ENCODE measurements around the gene CA6.
A peak's percentile ranks its signal among the peaks of the same experiment; 100 is the strongest.
"Not testable (repeated sequence)": the region's sequence is repeated elsewhere in the genome, so short reads cannot be mapped to it uniquely, and the experiment has no call there.

Gene CA6

DNA sequence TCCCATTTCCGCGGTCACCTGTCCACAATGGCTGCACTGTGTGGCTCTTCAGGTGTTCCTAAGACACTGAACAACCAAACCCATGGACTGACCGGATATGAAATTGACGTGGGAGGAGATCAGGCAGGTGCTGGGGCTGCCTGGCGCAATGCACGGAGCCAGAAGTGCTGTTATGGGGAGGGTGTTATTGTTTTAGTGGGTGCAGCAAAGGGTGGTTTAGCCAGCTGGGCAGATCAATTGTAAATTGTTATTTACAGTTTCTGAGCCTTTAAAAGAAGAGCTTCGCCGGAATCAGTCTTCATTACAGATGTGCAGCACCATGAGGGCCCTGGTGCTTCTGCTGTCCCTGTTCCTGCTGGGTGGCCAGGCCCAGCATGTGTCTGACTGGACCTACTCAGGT, at the start of gene CA6:
TSS of gene CA6 (plus strand) at position 301 of the 400 bp plus-strand sequence. CDS start at position 320, 19 bp downstream.
- DNase-seq (ENCODE audit: low read depth), result no peak

DNA sequence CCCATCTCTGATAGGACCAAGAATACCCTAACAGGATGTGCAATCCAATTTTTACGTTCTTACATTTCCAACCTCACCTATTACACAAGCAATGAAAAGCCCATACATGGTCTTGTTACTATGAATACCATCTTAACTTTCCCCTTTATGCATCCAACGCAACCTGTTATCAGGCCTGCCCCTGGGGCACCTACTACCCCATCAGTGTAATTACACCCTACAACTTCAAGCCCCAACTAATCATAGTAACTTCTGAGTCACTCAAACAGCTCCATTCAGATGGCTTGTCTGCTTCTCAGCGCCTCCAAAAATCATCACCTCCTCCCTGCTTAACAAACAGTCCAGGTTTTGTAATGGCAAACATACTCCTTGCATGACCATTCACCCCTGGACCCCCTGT, 48.9 kb upstream of the CA6 start:
- DNase-seq (ENCODE audit: low read depth), result not testable (repeated sequence)

DNA sequence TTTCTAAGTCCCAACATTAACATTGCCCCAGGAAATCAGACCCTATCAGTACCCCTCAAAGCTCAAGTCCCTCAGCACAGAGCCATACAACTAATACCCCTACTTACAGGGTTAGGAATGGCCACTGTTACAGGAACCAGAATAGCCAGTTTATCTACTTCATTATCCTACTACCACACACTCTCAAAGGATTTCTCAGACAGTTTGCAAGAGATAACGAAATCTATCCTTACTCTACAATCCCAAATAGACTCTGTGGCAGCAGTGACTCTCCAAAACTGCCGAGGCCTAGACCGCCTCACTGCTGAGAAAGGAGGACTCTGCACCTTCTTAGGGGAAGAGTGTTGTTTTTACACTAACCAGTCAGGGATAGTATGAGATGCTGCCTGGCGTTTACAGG, 48.2 kb upstream of the CA6 start:
- DNase-seq (ENCODE audit: low read depth), result not testable (repeated sequence)

DNA sequence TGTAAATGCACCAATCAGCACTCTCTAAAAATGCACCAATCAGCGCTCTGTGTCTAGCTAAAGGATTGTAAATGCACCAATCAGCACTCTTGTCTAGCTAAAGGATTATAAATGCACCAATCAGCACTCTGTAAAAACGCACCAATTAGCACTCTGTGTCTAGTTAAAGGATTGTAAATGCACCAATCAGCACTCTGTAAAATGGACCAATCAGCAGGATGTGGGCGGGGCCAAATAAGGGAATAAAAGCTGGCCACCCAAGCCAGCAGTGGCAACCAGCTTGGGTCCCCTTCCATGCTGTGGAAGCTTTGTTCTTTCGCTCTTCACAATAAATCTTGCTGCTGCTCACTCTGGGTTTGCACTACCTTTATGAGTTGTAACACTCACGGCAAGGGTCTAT, 47.2 kb upstream of the CA6 start:
- not testable (repeated sequence) for DNase-seq (ENCODE audit: low read depth)

DNA sequence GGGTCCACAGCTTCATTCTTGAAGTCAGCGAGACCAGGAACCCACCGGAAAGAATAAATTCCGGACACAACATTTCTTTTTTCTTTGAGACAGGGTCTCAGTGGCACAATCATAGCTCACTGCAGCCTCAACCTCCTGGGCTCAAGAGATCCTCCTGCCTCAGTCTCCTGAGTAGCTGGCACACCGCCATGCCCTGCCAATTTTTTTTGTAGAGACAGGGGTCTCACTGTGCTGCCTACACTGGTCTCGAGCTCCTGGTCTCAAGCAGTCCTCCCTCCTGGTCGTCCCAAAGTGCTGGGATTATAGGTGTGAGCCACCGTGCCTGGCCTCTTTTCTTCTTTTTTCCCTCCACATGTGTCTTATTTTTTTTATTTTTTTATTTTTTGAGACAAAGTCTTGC, 46.6 kb upstream of the CA6 start:
- no peak for DNase-seq (ENCODE audit: low read depth)

DNA sequence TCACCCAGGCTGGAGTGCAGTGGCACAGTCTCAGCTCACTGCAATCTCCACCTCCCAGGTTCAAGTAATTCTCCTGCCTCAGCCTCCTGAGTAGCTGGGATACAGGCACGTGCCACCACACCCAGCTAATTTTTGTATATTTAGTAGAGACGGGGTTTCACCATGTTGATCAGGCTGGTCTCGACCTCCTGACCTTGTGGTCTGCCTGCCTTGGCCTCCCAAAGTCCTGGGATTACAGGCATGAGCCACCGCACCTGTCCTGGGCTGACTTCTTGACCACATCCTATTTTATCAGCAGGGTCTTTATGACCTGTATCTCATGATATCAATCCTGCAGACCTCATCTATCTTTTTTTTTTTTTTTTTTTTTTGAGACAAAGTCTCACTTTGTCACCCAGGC, 45.0 kb upstream of the CA6 start:
- DNase-seq (ENCODE audit: low read depth), result not testable (repeated sequence)

DNA sequence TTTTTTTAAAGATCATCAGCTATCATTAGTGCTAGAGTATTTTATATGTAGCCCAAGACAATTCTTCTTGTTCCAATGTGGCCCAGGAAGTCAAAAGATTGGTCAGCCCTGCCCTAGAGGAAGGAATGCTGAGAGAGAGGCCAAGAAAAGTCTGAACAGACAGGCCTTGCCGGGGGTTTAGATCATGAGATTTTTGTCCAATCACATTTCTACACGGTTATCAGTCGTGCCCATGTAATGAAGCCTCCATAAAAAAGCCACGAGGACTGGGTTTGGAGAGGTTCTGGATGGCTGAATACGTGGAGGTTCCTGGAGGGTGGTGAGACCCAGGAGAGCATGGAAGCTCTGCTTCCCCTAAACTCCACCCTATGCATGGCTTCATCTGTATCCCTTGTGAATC, 42.9 kb upstream of the CA6 start:
- DNase-seq (ENCODE audit: low read depth), result peak; percentile 82

DNA sequence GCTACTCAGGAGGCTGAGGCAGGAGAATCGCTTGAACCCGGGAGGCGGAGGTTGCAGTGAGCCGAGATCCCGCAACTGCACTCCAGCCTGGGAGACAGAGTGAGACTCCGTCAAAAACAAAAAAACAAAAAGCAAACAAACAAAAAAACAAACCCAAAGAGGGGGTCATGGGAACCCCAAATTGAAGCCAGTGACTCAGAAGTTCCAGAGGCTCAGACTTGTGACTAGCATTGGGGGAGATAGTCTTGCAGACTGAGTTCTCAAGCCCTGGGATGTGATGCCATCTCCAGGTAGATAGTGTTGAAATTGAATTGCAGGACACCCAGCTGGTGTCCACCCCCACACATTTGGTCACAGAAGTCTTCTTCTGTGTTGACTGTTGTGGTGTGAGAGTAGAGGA, 42.3 kb upstream of the CA6 start:
- DNase-seq (ENCODE audit: low read depth), result peak; percentile 86

DNA sequence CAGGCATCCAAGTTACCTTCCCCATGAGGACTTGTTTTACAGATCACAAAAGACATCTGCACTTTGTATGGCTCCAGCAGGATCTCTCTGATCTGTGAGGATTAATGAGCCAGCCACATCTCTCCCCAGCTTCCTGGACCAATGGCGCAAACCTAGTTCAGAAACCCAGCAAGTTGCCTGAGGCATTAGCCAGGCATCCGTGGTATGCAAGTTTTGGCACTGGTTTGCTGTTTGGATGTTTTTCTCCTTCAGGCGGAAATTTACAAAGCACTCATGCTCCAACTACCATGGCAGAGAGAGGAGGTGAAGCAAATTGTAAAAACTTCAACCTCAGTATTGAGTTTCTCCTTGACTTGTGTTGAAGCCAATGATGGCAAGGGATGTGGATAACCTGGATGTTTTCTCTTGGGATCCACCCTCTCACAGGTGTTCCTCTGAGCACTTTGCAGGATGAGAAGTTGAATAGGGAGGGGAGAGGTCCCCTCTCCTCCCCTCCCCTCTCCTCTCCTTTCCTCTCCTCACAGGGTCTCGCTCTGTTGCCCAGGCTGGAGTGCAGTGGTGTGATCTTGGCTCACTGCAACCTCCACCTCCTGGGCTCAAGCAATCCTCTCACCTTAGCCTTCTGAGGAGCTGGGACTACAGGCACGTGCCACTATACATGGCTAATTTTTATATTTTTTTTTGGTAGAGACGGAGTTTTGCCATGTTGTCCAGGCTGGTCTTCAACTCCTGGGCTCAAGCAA, 41.6 kb upstream of the CA6 start:
- peak; percentile 99 for DNase-seq (ENCODE audit: low read depth)

DNA sequence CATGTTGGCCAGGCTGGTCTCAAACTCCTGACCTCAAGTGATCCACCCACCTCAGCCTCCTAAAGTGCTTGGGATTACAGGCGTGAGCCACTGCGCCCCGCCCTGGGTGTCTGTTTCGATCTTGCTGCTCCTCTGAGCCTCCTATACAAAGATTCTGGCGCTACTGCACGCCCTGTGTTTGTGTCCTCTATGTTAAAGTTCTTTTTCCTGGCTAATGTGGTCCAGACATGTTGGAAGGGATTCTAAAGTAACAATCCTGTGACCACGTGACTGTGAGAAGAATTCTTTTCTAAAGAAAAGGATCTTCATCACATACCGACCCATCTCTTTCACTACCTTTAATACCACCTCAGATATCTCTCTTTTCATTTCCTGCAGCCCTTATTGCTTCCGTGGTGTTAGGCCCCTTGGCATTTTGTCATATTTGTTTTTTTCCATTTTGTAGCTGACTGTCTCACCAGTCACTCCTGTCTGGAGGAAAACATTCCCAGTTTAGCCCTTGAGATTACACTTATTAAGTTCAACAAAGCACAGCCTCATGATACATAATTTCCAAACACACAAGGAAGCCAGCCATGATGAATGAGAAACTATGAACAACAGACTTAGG, 40.0 kb upstream of the CA6 start:
- DNase-seq (ENCODE audit: low read depth), result peak; percentile 72

DNA sequence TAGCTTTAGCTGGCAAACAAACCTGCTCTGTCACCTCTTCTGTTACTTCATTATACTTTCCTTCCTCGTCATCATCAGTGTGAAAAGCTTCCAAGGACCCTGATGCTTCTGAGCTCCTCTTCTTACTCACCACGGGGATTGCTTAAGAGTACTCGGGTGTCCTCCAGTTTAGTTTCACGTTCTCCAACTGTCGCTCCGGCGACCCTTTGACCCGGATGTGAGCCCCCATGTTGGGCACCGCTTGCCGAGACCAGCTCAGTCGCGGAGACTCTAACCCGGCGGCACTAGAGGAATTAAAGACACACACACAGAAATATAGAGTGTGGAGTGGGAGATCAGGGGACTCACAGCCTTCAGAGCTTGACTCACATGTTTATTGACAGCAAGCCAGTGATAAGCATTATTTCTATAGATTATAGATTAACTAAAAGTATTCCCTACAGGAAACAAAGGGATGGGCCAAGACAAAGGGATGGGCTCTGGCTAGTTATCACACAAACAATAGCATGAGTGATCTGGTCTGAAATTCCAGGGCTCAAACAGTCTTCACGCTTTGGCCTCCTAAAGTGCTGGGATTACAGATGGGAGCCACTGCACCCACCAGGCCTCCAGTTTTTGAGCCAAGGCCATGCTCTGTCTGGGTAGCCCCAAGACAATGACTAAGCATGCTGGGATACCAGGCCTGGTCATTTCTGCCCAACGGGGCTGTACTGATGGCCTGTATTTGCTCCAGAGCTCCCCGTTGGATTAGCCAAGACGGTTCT, 37.1 kb upstream of the CA6 start:
- peak; percentile 79 for DNase-seq (ENCODE audit: low read depth)

DNA sequence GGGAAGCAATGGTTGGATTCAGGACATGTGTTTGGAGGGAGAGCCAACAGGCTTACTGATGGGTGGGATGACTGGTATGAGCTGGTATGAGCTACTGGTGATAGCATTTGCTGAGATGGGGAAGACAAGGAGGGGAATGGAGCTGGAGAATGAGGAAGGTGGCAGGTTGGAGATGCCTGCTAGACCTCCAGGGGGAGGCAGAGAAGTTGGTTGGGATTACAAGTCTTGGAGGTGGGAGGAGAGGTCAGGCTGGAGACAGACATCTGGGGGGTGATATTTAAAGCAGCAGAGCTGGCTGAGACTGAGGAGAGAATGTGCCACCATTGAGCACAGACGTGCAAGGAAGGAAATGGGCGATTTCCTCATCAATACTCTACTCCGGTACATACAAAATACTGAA, 35.3 kb upstream of the CA6 start:
- no peak for DNase-seq (ENCODE audit: low read depth)

DNA sequence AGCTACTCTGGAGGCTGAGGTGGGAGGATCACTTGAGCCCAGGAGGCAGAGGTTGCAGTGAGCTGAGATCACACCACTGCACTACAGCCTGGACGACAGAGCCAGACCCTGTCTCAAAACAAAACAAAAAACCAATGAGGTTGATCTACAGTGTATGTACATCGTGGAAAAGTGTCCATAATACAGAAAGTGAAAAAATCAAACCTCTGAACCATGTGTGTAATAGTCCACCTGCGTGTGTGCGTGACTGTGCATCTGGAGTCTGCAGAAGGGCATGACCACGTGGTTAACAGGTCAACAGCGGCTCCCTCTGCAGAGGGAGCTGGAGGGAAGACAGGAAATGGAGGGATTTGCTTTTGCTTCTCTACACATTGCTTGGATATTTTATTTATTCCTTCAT, 34.8 kb upstream of the CA6 start:
- peak; percentile 75 for DNase-seq (ENCODE audit: low read depth)

DNA sequence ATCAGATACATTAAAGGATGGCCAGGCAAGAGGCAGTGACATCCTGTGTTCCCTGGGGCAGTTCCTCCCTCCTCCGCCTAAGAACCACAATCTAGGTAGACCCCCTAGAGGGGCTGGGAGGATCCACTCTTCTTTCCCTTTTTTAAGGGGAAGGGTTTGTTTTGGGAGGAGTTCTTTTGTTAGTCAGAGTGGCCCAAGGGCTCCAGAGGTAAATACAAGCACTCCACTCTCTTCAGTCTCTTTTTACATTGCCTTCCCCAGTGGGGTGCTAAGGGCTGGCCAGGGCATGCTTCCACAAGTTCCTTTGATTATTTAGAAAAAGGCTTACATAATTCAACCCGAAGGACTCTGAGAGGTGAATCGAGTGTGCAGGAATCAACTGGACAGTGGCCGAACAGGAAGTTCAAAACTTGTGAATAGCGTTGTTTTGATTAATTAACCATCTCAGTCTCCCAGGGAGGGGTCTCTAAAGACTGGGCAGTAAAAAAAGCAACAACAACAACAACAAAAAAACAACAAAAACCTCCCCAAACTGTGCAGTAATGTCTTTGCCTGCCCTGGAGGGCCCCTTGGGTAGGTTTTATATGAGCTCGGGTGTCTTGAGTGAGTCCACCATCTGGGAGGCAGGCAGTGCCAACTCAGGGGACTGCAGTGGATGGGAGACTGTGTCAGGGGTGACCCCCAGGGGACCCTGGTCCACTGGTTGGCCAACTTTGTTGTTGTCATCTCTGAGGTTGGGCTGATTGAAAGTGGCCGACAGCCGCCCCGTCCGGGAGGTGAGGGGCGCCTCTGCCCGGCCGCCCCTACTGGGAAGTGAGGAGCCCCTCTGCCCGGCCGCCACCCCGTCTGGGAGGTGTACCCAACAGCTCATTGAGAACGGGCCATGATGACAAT, 34.0 kb upstream of the CA6 start:
- DNase-seq (ENCODE audit: low read depth), result peak; percentile 38

DNA sequence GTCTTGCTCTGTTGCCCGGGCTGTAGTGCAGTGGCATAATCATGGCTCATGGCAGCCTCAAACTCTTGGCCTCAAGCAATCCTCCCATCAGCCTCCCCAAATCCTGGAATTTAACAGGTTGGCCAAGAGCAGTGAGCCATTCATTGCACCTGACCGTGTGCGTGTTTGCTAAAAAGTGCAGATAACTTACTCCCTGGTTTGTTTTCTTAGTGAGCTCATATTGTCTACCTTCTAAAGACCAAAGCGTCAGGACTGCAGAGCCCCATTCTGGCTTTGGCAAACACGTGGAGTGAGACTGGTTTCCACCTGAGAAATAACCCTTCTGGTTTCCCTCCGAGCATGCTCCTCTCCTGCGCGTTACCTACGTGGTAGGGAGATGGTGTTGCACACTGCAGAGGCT, 32.2 kb upstream of the CA6 start:
- DNase-seq (ENCODE audit: low read depth), result no peak

DNA sequence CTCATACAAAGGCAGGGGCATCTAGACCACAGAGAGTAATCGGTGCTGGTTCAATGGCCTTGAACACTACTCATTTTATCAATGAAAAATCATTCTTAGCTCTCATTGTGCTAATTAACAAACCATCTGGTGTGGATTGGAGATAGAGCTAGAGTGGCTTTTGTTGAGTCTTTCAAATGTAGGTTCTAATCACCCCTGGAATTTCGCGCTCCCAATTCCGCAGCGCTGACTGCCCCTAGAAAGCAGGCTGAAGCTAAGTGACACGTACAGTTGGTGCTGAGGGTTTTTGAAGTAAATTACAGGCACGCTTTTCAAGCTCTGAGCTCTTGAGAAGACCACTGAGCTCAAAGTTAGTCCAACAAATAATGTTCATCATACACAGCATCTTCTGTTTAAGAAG, 31.2 kb upstream of the CA6 start:
- no peak for DNase-seq (ENCODE audit: low read depth)

DNA sequence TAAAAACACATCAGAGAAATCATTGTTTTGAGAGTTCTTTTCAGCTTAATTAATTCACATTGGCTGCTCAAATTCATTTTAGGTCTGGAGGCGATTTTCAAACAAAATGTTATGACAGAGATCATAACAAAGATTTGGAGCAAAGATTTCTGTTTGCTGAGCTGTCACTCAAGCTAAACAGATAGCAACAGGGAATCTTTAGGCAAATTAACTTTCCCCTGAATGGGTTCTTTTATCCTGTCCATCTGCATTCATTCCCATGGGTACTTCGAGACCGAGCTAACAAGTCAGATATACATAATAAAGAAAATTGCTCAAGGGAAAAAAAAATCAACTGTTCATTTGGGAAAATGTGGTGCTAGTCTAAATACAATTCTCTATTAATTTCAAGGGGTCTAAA, 30.2 kb upstream of the CA6 start:
- no peak for DNase-seq (ENCODE audit: low read depth)

DNA sequence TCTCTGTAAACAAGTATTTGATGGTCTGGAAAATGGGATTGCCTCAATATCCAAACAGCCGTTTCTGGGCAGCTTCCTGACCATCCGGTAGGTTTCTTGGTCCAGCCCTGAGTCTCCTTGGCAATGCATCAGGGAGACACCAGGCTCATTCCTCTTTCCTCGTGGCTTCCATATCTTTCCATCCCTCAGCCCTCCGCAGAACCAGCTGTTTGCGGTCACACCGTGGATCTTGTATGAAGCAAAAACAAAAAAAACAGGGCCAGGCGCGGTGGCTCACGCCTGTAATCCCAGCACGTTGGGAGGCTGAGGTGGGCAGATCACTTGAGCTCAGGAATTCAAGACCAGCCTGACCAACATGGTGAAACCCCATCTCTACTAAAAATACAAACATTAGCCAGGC, 28.1 kb upstream of the CA6 start:
- not testable (repeated sequence) for DNase-seq (ENCODE audit: low read depth)

DNA sequence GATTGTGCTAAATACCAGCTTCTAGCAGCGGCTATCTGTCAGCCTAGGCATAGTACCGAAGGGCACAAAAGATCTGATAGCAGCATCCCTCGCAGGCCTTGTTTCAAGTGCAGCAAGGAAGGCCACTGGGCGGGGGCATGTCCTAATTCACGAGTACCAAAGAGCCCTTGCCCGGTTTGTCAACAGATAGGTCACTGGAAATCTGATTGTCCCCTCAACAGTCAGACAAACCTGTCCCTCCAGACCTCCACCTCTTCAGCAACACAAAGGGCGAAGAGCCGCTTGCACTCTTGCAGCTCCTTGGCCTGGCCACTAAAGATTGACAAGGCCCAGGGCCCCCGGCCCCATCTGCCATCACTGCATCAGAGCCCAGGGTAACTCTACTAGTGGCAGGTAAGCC, 22.7 kb upstream of the CA6 start:
- no peak for DNase-seq (ENCODE audit: low read depth)

DNA sequence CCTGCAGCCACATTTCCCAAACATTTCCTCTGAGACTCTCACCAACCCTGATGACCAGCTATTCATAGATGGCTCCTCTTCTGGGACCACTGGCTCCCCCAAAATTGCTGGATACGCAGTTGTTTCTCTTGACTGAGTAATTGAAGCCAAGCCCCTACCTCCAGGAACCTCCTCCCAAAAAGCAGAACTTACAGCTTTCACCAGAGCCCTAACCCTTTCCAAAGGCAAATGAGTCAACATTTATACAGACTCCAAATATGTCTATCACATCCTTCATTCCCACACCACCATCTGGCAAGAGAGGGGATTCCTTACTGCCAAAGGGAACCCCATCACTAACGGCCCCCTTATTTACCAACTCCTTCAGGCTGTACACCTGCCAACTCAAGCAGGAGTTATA, 20.3 kb upstream of the CA6 start:
- no peak for DNase-seq (ENCODE audit: low read depth)

DNA sequence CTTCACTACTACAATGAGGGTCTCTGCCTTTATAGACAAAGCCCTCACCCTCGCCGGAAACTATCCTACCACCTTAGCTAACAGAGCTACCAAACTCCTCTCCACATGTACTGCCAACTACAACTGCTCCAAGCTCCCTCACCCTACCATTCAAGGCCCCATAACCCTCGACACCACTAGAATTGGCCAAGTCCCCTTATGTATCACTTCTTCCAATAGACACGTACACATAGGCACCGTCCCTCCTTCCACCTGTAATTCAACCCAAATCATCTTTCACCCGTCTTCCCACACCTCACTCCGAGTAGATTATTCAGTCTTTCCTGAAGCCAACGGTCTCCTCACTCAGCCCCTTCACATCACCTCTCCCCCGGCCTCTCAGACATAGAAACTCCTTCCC, 19.7 kb upstream of the CA6 start:
- DNase-seq (ENCODE audit: low read depth), result no peak

Measured in iris pigment epithelial cell (primary cell).